ENCODE measurements around the gene GMEB2.
"Not testable (repeated sequence)": the region's sequence is repeated elsewhere in the genome, so short reads cannot be mapped to it uniquely, and the experiment has no call there.

The GMEB2 gene

DNA sequence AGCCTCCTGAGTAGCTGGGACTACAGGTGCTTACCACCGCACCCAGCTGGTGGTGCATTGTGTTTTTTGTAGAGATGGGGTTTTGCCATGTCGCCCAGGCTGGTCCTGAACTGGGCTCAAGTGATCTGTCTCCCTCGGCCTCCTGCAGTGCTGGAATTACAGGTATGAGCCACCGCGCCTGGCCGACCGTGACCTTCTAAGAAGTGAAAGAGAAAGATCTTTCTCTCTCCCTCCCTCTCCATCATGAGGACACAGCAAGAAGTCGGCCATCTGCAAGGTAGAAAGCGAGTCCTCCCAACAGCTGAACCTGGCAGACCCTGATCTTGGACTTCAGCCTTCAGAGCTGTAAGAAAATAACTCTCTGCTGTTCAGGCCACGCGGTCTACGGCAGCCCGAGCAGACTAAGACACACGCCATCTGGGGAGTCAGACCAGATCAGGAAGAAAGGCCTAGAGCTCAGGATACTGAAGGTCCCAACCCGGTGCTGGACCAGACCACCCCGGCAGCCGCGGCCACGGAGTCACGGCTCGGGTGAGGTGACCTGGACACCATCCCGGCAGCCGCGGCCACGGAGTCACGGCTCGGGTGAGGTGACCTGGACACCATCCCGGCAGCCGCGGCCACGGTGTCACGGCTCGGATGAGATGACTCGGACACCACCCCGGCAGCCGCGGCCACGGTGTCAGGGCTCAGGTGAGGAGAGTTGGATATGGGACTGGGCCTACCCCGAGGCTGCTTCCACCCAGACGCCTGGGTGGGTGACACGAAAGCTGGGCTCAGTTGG, 9.6 kb downstream of the GMEB2 start:
- no peak for DNase-seq (ENCODE audit: low read depth, low spot score)

- DNase-seq (ENCODE audit: low read depth, low spot score) = not testable (repeated sequence)
Measured at GRCh38 chr20:63613863-63614594, 12.9 kb downstream of the GMEB2 start.

- DNase-seq (ENCODE audit: low read depth, low spot score) = no peak
Measured at GRCh38 chr20:63612276-63612931, 14.5 kb downstream of the GMEB2 start.

DNA sequence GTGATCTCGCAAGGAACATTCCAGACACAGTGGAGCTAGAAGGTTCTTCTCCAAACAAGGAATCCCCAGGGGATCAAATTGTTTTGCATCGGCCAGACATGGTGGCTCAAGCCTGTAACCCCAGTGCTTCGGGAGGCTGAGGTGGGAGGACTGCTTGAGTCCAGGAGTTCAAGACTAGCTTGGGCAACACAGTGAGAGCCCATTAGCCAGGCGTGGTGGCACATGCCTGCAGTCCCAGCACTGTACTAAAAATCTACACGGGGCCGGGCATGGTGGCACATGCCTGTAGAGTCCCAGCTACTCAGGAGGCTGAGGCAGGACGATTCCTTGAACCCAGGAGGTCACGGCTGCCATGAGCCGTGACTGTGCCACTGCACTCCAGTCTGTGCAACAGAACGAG, 15.3 kb downstream of the GMEB2 start:
- no peak for DNase-seq (ENCODE audit: low read depth, low spot score)

GRCh38 chr20:63610581-63611435, 16.1 kb downstream of the GMEB2 start:
- no peak for DNase-seq (ENCODE audit: low read depth, low spot score)

DNA sequence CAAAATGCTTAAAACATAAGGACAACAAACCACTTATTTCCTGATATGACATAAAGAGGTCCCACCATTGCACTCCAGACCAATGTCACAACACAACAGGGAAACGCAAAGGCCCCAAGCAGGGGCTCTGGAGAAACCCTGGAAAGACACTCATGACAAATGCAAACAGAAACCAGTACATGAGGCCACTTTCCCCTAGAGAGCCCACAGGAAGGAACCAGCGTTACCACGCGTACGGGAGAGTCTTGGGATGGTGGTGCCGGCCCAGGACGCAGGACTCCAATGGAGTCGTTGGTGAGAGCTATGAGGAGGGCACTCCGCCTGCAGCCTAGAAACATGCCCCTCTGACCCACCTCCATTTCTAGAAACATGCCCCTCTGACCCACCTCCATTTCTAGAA, 20.2 kb downstream of the GMEB2 start:
- no peak for DNase-seq (ENCODE audit: low read depth, low spot score)

- no peak for DNase-seq (ENCODE audit: low read depth, low spot score)
Measured at GRCh38 chr20:63602321-63602720, 24.6 kb downstream of the GMEB2 start.

DNA sequence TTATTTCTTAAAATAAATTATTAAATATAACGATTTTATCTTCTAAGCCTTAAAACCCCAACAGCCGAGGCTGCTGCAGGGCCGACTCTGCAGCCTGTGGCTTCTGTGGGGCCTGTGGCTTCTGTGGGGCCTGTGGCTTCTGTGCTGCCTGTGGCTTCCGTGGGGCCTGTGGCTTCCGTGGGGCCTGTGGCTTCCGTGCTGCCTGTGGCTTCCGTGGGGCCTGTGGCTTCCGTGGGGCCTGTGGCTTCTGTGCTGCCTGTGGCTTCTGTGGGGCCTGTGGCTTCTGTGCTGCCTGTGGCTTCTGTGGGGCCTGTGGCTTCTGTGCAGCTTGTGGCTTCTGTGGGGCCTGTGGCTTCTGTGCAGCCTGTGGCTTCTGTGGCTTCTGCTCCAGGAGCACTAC, 25.2 kb downstream of the GMEB2 start:
- DNase-seq (ENCODE audit: low read depth, low spot score) = not testable (repeated sequence)

GRCh38 chr20:63599396-63600050, 27.4 kb downstream of the GMEB2 start:
- DNase-seq (ENCODE audit: low read depth, low spot score) = no peak

DNA sequence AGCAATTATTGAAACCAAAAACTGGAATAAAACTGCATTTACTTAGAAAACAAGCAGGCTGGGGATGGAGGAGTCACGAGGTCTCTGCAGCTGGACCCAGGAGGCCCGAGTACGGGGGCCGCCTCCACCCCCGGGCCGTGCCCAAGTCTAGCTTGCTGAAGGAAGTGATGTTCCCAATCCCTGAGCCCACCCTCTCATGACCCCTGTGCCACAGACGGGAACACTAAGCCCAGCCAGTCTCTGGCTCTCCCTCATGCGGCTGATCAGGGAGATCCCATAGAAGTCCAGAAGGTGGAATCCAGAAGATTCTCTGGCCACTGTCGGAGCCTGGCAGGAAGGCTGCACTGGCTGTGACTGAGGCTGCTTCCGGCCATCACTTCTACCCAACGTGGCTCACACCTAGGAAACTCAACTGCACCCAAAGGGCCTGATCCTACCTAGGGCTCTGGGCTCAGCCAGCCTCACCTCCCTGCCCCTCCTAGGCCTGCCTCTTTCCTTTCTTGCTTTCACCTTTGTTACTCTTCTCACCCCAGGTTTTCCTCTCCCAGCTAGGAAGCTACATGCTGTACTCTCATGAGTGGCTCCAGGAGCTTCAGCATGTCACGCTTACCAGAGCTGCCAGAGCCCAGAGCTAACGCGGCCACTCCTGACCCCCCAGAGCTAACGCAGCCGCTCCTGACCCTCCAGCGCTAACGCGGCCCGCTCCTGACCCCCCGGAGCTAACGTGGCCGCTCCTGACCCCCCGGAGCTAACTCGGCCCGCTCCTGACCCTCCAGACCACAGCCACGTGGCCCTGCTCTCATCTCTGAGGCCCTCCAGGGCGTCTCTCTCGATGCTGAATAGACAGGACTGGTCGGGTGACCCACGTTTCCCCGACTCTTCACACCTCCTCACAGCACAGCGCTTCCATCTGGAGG, 28.2 kb downstream of the GMEB2 start:
- DNase-seq (ENCODE audit: low read depth, low spot score) = no peak

DNA sequence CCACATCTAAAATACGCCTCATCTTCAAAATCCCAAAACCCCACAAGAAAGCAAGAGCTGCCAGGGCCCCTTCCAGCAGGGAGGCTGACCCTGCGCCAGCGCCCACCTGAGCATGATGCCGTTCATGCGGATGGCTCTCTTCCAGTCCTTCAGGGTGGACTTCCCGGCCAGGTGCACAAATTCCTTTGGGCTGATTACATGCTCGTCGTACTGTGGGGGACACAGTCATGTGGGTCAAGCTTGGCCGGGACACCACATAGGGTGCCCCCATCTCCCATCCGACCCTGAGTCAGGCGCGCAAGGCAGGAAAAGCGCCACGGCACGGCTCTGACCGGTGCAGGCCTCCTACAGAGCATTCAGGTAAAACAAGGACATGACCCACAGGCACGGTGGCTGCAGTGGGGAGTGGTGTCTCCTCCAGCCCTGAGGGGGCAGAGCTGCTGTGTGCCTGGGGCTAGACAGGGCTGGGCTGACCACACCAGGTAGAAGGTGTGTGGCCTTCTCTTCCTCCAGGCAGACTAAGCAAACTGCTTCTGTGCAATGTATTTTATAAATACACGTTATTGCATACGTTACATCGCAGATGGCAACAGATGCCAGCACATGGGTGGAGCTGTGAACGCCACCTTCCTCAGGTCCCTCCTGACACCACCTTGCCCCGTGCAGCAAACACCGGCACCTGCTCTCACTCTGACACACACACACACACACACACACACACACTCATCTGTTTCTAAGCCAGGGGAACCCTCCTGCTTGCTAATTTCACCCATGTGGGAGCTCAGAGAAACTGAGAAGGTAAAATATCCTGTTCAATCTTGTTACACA, 29.0 kb downstream of the GMEB2 start:
- no peak for DNase-seq (ENCODE audit: low read depth, low spot score)

- no peak for DNase-seq (ENCODE audit: low read depth, low spot score)
Measured at GRCh38 chr20:63596423-63596822, 30.5 kb downstream of the GMEB2 start.

DNA sequence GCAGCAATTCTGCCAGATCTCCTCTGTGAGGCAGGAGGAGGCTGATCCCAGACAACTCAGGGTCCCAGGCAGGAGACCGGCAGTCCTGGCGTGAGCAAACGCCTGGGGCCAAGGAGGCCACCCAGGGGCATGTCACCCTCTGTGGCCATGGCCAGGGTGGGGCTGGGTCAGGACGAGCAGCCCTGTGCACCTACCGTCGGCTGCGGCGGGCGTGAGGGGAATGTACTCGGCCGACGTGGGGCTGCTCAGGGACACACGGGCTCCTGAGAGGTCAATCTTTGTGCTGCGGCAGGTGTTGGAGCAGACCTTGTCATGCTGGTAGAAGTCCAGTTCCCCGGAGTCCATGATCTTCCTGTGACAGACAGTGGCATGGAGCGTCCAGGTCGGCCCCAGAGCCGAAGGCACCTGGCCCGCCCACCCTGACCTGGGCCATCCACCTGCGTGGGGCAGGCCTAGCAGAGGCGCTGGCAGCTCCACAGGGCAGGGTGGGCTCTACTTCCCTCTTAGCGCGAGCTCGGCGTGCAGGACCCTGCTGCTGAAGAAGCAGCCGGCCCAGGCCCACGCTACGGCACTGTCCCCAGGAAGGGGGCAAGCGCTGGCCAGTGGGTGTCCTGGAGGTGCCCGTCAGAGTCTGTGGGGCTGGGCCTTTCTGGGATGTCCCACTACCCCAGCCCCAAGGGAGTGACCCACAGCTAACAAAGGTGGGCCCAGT, 31.3 kb downstream of the GMEB2 start:
- DNase-seq (ENCODE audit: low read depth, low spot score) = no peak

- no peak for DNase-seq (ENCODE audit: low read depth, low spot score)
Measured at GRCh38 chr20:63594043-63594561, 32.8 kb downstream of the GMEB2 start.

DNA sequence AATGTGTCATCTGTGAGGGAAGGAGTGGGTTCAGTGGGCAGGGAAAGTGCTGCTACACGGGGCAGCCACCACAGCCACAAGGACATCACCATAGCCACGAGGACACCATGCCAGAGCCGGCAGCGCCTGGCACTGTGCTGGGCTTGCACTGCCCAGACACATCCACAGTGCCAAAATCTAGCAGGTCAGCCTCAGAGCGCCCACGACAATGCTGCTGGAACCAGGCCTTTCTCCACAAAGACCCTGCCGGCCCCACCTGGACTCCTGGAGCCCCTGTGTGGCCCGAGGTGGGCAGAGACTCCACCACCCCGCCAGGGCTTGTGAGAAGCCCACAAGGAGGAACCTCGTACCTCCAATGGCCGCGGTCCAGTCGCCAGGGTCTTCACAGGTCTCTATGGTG, 34.2 kb downstream of the GMEB2 start:
- DNase-seq (ENCODE audit: low read depth, low spot score) = no peak

- DNase-seq (ENCODE audit: low read depth, low spot score) = no peak
Measured at GRCh38 chr20:63591786-63592355, 35.0 kb downstream of the GMEB2 start.

DNA sequence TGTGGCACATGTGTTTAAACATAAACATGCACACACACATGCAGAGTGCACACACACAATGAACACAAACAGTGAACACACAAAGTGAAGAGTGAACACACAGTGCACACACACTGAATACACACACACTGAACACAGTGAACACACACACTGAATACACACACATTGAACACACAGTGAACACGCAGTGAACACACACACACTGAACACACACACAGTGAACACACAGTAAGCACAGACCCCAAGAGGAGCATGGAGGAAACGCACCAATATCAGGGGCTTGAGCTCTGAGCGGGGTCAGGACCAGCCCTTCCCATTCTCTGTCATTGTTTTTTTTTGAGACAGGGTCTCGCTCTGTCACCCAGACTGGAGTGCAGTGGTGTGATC, 35.8 kb downstream of the GMEB2 start:
- DNase-seq (ENCODE audit: low read depth, low spot score) = no peak

All from smooth muscle cell of the brain vasculature (primary cell).